HG02973 (cell line): Measurements from ENCODE around the gene CYTH1.

Experiments used
- ATAC-seq: cut with Tn5 transposase; IDR thresholded peaks from one replicate; pipeline ENCODE4 v1.9.1; 2021; ENCODE audit warnings: moderate library complexity; ENCODE audit not compliant: unreplicated experiment

Gene CYTH1

DNA sequence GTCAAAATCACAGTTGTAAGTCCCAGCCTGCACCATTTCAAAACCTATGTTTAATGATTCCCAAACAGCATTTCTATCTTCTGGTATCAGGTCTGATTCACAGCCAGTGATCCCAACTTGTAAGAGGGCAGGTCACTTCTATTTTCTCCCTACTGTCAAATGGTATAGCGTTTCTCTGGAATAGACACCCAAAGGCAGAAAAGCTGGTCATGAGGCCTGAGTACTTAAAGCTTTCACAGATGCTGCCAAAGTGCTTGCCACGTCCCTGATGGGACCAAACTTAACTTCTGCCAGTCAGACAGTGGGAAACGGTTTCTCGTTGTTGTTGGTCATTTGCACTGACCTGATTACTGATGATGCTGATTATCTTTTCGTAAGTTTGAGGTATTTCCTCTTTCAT is 43.4 kb downstream of the CYTH1 start:
- no peak for ATAC-seq

DNA sequence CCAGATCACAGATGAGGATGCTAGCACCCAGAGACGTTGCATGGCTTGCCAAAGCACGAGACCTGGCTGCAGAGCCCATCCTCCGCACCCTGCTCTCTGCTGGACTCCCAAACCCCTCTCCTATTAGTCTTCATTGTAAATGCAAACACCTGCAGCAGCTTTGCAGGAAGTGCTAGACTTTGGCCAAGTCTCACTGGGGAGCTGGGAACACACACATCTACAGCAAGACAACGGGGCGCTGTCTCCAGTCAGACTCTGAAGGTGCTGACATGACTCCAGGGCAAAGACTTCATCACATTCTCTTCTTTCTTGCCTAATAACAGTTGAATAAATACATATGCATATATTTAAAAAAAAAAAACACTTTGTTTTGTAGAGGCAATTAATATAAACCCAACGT is 43.8 kb downstream of the CYTH1 start:
- ATAC-seq = no peak

DNA sequence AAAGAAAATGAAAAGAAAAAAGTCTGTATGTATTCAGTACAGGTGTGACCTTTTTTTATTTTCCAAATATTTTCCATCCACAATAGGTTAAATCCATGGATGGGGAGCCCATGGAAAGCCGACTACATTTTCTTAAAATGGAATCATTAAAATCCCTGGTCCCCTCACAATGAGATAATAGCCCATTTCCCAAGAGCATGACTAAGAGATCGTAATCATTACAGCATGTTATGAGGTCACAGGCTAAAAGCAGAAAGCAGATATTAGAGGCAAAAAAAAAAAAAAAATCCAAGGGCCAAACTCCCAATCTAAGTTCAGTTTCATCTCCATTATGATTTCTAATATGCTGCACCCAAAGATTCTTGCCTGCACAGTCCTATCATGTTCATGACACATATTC is 44.7 kb downstream of the CYTH1 start:
- no peak for ATAC-seq

DNA sequence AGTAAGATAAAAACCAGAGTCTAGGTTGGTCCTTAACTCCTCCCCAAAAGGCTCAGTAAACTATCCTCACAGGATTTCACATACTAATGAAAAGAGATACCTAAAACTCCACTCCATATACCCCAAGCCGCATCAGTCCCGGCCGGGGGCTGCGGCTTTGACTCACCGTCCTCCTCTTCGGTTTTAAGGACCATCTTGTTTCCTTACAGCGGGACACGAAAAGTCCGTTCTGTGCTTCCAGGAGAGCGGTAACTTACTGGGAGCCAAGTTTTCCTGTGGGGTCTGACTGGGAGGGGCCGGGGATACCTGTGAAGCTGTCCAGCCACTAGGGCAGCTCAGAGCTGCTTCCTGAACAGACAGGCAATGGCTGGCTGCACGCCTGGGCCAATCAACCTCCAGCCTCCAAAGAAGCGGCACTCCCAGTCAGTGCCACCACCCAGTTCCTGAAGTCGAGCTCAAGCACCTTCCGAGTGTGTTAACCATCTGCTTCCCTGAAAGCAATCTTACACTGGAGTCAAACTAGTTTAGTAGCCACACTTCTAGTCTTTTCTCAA is 45.5 kb downstream of the CYTH1 start:
- ATAC-seq = peak; percentile 45

DNA sequence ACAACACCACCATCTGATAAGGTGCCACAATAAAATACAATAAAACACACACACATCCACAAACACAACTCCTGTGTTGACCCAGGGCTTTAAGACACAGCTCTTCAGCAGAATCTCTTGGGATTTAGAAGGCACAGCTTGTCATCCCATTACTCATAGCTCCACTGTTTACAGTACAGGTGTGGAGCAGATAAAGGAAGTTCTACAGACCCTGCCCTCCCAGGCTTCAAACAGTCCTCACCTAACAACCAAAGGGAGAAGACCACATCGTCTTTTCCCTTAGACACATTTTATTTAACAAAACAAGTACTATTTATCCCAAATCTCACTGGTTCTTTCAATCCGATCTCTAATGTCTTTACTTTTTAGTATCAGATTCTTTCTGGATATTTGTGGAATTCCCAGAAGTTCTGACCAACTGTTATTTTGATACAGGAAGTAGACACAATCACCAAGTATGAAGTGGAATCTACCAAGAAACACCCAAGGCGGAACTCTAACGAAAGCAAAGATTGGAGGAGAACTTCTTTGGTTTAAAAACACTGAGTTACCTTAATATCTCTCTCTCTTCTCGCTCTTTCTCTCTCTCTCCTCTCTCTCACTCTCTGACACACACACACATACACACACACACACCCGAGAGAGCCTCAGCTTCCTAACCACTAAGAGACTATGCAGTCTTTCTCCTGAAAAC is 46.1 kb downstream of the CYTH1 start:
- no peak for ATAC-seq

DNA sequence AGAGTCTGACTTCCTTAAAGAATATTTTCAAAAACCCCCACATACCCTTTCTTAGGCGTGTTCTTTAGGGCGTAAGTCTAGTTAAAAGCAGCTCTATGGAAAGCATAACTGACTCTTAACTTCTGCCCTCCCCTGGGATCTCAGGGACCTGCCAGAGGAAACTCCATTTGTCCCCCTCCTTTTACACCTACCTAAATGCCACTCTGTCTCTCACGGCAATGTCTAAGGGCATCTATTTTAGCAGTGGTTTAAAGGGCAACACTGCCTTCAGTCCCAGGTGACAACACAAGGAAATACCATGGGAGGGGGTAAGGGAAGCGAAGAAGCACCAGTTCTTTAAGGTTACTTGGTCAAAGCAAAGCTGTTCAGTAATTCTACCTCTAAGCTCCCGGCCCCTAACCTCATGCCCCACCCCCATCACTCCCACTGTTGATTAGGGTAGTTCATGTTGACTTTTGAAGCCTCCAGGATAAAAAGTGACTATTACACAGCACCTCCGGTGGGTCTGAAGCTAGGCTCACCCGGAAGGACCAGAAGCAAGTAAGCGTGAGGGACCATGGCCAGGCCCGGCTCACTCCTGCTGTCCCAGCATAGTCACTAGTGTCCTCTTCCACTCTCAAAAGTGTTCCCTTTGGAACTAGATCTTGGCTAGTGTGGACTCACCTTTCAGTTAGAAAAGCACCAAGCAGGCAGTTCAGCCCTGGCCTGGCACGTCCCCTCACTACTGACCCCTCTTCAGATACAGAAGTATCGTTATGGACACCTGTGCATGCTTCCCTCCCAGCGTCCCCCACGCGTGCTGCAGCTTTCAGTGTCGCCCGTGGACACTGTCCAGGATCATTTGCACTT is 47.1 kb downstream of the CYTH1 start:
- ATAC-seq = no peak

- ATAC-seq = no peak
These were observed 49.7 kb downstream of the CYTH1 start for GRCh38 chr17:78732354-78732753.

DNA sequence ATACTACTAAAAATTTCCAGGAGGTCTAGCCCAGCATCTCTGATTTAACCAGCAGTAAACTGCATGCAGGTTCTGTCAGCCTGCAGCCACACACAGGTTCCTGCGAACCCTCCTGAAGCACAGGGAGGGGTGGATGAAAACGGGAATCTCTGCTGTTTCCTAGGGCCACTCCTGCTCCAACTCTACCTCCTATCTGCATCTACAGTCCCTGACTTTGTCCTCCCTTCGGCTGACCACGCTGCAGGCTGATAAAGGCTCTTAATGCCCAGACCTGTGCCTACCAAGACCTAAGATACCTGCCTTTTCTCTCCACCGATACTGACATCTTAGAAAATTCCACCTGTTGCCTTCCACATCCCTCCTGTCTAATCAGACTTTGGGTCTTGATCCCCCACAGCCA is 50.2 kb downstream of the CYTH1 start:
- ATAC-seq = no peak

- ATAC-seq = no peak
These were observed 52.4 kb downstream of the CYTH1 start for GRCh38 chr17:78729641-78730040.

- ATAC-seq = no peak
These were observed 53.6 kb downstream of the CYTH1 start for GRCh38 chr17:78728495-78728894.

DNA sequence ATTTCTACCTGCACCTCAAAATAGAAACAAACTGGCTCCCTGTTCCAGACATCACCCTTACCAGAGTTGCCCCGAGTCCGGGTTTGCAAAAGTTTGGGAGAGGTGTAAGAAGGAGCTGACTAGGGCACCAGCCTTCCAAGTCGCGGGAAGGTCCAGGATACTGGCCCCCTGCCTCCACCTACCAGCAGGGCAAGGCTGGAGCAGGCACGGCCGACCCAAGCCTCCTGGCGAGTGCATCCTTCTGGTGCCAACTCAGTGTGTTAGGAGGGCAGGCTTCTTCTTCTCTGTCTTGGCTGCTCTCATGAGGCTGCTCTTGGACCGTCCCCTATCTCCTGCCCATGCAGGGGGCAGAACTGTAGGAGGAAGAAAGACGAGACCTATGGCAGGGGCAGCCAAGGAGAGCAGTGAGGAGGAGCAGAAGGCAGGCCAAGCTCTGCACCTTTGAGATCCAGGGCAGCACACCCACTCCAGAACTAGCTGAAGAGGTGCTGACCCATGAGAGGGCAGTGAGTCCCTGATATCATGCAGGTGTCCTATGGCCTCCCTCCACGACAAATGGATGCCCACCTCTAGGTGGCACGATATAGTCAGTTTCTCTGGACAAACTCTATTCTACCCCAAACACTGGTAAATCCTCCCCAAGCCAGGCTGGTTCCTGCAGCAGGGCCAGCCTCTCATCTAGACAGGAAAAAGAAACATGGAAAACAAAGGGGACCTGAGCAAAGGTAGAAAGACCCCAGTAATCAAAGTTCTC is 54.4 kb downstream of the CYTH1 start:
- ATAC-seq = no peak

DNA sequence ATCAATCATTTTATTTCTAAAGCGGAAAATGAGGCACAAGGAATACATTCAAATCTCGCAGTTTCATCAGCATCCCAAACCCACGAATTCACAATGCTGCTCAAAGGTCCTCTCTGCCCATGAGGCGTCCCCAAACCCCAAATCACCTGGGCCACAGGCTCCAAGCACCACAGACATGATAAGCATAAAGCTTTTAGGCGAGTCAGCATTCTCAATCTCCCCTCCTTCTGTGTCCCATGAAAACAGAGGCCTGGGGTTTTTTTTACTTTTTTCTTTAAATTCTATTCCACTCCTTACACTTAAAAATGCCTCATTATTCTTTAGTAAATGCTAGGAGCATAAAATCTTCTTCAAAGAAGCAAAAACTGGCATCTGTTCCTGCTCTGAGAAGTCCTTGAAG is 55.0 kb downstream of the CYTH1 start:
- no peak for ATAC-seq

GRCh38 chr17:78726513-78726912 is 55.6 kb downstream of the CYTH1 start:
- no peak for ATAC-seq

DNA sequence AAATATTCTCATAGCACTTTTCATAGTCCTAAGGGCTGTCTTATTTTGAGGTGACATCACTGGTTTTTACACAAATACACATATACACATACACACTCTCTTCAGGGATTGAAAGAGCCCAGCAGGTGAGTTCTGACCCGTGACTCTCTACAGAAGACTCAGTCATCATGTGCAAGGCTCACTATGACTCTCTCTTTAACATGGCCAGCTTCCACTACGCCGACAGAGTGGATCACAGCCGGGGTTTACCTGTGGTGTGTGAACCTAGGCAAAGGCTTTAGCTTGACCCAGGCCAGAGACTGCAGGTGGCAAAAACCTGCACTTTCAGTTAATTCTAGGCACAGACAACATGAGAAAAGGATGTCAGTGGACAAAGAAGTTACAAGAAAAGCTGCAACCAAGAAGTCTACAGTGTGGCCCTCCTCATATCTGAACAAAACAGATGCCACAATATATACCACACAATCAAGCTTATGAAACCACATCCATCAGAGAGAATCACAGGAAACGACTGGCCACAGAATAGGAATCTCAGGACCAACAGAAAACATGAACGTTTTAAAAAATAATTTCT is 56.5 kb downstream of the CYTH1 start:
- ATAC-seq = peak; percentile 52

- ATAC-seq = no peak
These were observed 57.1 kb downstream of the CYTH1 start for GRCh38 chr17:78724999-78725398.

DNA sequence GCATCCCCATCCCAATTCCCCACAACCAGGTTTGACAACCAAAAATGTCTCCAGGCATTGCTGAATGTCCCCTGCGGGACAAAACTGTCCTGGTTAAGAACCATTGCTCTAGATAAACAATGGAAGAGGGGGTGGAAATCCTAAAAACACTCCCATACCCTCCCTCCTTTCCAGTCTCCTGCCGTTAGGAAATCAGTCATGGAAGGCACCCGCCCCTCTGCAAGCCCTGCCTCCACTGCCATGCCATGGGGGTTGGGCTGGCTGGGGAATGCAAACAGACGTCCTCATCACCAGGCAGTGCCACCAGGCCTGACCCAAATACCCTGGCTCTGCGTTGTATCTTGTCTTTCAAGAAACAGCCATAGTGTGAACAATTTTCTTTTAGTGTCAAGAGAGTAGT is 57.5 kb downstream of the CYTH1 start:
- ATAC-seq = no peak

DNA sequence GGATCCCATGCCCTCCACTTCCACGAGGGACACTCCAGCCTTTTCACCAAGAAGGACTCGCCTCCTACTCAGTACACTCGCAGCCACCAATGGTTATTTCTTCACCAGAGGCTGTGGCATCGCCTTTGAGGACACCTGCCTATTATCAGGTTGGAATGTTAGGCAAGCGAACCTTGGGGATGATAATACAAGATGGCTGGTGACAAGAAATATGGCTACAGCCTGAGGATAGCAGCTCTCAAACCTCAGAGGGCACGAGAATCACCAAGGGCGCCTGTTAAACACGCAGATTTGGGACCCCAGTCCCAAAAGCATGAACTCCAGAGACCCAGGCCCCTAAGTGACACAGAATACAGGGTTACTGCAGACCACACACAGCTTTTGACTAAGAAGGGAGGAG is 58.1 kb downstream of the CYTH1 start:
- ATAC-seq = no peak

DNA sequence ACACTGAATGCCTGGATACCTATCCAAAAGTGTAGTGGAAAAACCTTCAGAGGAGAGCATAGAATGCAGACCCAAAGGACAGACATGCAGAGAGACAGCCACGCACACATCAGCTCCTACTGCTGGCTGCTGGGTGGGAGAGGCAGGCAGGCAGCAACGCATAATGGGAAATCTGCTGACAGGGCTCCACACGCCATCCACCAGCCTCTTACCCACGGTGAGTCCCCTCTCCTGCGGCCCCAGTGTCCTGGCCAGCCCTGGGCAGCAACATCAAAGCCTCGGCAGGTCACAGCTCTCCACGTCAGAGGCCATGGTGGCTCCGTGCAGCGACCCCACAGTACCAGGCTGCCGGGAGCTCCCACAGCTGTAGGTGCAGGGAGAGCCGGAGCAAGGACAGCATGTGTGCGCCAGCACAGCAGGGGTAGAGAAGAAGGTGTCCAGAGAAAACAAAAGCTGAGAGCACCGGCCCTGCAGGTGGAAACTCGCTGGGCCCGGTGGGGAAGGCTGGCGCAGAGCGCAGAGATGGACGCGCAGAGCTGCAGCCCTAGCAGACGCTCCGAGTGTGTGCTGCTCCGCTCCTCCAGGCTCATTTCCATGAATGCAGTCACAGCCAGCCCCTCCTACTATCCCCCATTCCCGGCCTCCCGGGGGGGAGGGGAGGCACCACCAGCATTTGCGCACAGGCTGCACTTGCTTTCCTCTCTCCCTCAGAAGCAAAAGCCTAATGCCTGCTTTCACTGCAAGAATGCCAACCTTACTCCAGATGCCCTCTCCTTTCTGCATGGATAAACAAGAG is 58.9 kb downstream of the CYTH1 start:
- ATAC-seq = no peak

GRCh38 chr17:78722246-78722761 is 59.8 kb downstream of the CYTH1 start:
- ATAC-seq = no peak
